ENCODE results near the gene WNT1.

DNA sequence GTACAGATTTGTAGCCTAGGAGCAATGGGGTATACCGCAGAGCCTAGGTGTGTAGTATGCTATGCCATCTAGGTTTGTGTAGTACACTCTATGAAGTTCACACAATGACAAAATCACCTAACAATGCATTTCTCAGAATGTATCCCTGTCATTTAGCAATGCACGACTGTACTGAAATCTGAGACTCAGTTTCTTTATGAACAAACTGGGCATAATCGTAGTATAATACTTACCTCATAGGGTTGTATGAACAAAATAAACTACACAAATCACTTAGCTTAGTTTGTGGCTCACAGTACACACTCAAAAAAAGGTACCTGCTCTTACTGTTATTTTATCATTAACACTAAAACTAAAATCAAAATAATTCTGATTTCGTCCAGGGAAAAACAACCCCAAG is 47.3 kb downstream of the WNT1 start:
- TF ChIP-seq, protein P1, sequence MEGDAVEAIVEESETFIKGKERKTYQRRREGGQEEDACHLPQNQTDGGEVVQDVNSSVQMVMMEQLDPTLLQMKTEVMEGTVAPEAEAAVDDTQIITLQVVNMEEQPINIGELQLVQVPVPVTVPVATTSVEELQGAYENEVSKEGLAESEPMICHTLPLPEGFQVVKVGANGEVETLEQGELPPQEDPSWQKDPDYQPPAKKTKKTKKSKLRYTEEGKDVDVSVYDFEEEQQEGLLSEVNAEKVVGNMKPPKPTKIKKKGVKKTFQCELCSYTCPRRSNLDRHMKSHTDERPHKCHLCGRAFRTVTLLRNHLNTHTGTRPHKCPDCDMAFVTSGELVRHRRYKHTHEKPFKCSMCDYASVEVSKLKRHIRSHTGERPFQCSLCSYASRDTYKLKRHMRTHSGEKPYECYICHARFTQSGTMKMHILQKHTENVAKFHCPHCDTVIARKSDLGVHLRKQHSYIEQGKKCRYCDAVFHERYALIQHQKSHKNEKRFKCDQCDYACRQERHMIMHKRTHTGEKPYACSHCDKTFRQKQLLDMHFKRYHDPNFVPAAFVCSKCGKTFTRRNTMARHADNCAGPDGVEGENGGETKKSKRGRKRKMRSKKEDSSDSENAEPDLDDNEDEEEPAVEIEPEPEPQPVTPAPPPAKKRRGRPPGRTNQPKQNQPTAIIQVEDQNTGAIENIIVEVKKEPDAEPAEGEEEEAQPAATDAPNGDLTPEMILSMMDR (IDR thresholded peaks at IDR 0.05; ENCODE audit: extremely low read depth in 1 of 2, insufficient read depth in 1 of 2, low read depth in 1 of 2, low read length in 2 of 2): no peak
- TF ChIP-seq JUN (IDR thresholded peaks at IDR 0.05; ENCODE audit: borderline replicate concordance, insufficient read depth, insufficient read length, low read depth): no peak
- TF ChIP-seq POLR2A (IDR thresholded peaks at IDR 0.05; ENCODE audit: low read depth, low read length): no peak
- no peak for TF ChIP-seq MYC (IDR thresholded peaks at IDR 0.05; ENCODE audit: low read depth, low read length)
- TF ChIP-seq EZH2 (IDR thresholded peaks at IDR 0.05; ENCODE audit: borderline replicate concordance, low read depth, low read length, severe bottlenecking): no peak
- TF ChIP-seq POLR2AphosphoS5 (IDR thresholded peaks at IDR 0.05; ENCODE audit: insufficient read depth, low read depth, low read length): no peak

Data from endothelial cell of umbilical vein (primary cell).